CD4-positive, alpha-beta T cell (primary cell): ENCODE data around the gene CHKA. TPM values are rescaled to one million over a fixed set of nuclear protein-coding genes. Genes with fewer than 3 reads are reported as not detected.

Experiments
- ATAC-seq: fragments of 200-7000 bp; cut with Tn5 transposase; one replicate; pipeline ENCODE4 v1.10.0; 2022; ENCODE audit warnings: mild to moderate bottlenecking; ENCODE audit not compliant: poor library complexity
- CTCF ChIA-PET: fragments of 350-600 bp; sonication (Branson Sonifier 250); formaldehyde crosslinking; loops from one replicate; lab custom pipeline; 2021; ENCODE audit warnings: antibody characterized with exemption, inconsistent platforms; lab: Charles Lee
- POLR2A ChIA-PET: fragments of 350-600 bp; sonication (Branson Sonifier 250); formaldehyde crosslinking; loops from one replicate; lab custom pipeline; 2021; ENCODE audit warnings: antibody characterized with exemption, inconsistent platforms; lab: Charles Lee
- DNase-seq, 14 experiments: peaks; one replicate each; pipeline ENCODE4 v3.0.0-alpha.2; 2013 to 2020; ENCODE audit warnings: mixed read lengths in 2 of 14
- H3K27ac ChIP-seq, 2 donors: one replicate each; pipeline versions ENCODE4 v1.5.1 to v1.7.0; 2013; ENCODE audit warnings: low read length in 2 of 2, low read depth in 1 of 2, mild to moderate bottlenecking in 1 of 2
- H3K27me3 ChIP-seq, 2 experiments: 1 replicate in 1 of 2; 2 replicates in 1 of 2; pipeline versions ENCODE4 v1.6.1 to v1.7.0; 2013; ENCODE audit warnings: low read length in 2 of 2, control low read depth in 1 of 2, mild to moderate bottlenecking in 1 of 2, moderate library complexity in 1 of 2; ENCODE audit not compliant: insufficient read depth in 2 of 2, control insufficient read depth in 1 of 2
- H3K36me3 ChIP-seq: one replicate; pipeline ENCODE4 v1.6.1; 2013; ENCODE audit warnings: low read length, control low read depth; ENCODE audit not compliant: insufficient read depth
- H3K4me1 ChIP-seq: one replicate; pipeline ENCODE4 v1.6.1; 2013; ENCODE audit warnings: low read length, control low read depth; ENCODE audit not compliant: insufficient read depth
- H3K4me3 ChIP-seq: one replicate; pipeline ENCODE4 v1.5.1; 2013; ENCODE audit warnings: mild to moderate bottlenecking, low read length, moderate library complexity
- H3K9me3 ChIP-seq, 2 experiments: 1 replicate in 1 of 2; 2 replicates in 1 of 2; pipeline versions ENCODE4 v1.6.1 to v1.7.0; 2013; ENCODE audit warnings: low read length in 2 of 2, mild to moderate bottlenecking in 2 of 2, control low read depth in 1 of 2, moderate library complexity in 1 of 2; ENCODE audit not compliant: control insufficient read depth in 1 of 2, insufficient read depth in 1 of 2
- H3K27ac Mint-ChIP-seq: one replicate; pipeline ENCODE4 v1.8.0; 2020; ENCODE audit warnings: mixed read lengths
- H3K27me3 Mint-ChIP-seq: one replicate; pipeline ENCODE4 v1.8.0; 2021; ENCODE audit warnings: mixed read lengths
- H3K36me3 Mint-ChIP-seq: one replicate; pipeline ENCODE4 v1.8.0; 2021; ENCODE audit warnings: low read depth, mixed read lengths
- H3K4me1 Mint-ChIP-seq: one replicate; pipeline ENCODE4 v1.8.0; 2021; ENCODE audit warnings: low read depth, mixed read lengths
- H3K4me3 Mint-ChIP-seq: one replicate; pipeline ENCODE4 v1.8.0; 2020; ENCODE audit warnings: mild to moderate bottlenecking, mixed read lengths
- H3K9me3 Mint-ChIP-seq: one replicate; pipeline ENCODE4 v1.8.0; 2020; ENCODE audit warnings: mixed read lengths
- CTCF ChIP-seq: fragments of 200-600 bp; IDR thresholded peaks from one replicate; pipeline ENCODE4 v1.8.0; 2022; ENCODE audit warnings: antibody characterized with exemption, mild to moderate bottlenecking
- intact Hi-C, 2 experiments: fragments of 100-400 bp; cut with DNase I in 1 of 2; cut with micrococcal nuclease in 1 of 2; formaldehyde crosslinking; loops; one replicate each; pipeline versions ENCODE4 v1.15.1 to v1.9.0; 2023 to 2025; cut with DNase I, micrococcal nuclease
- total RNA-seq, 174 experiments: library from RNA in 2 of 174; stranded (reverse) in 2 of 174; gene quantifications; one replicate each; pipeline ENCODE4 v1.2.3 and lab custom pipeline; 2021 to 2026

CHKA gene
- total RNA-seq, 2 experiments from 2014 or later: 30.1 to 31.4 TPM

- H3K9me3 ChIP-seq: no peaks in the 10 kb centered on the region
- no peaks in the 10 kb centered on the region for H3K36me3 Mint-ChIP-seq
- ATAC-seq (no peak), DNase-seq (no peak)
- H3K27me3 Mint-ChIP-seq: peaks cover 7% of the 10 kb centered on the region
- H3K4me1 Mint-ChIP-seq: peaks cover 31% of the 10 kb centered on the region
- ChIA-PET POLR2A (no interaction called here), CTCF (no interaction called here)
- H3K36me3 ChIP-seq: no peaks in the 10 kb centered on the region
- no peaks in the 10 kb centered on the region for H3K9me3 Mint-ChIP-seq
- H3K27ac Mint-ChIP-seq: no peak overlapping the region
- no peak overlapping the region for H3K4me3 Mint-ChIP-seq
- no peak overlapping the region for H3K27ac ChIP-seq
- H3K4me1 ChIP-seq: peaks cover 24% of the 10 kb centered on the region
- TF ChIP-seq CTCF: no peak
- H3K27me3 ChIP-seq: no peaks in the 10 kb centered on the region
- intact Hi-C loops: loop anchor here (5.0 to 10.0 kb wide), 2 partner anchors 198 to 201 kb away; no protein-coding TSS in a partner anchor
- no peak overlapping the region for H3K4me3 ChIP-seq
Measured at GRCh38 chr11:68006606-68007166, 114.5 kb downstream of the CHKA start.

DNA sequence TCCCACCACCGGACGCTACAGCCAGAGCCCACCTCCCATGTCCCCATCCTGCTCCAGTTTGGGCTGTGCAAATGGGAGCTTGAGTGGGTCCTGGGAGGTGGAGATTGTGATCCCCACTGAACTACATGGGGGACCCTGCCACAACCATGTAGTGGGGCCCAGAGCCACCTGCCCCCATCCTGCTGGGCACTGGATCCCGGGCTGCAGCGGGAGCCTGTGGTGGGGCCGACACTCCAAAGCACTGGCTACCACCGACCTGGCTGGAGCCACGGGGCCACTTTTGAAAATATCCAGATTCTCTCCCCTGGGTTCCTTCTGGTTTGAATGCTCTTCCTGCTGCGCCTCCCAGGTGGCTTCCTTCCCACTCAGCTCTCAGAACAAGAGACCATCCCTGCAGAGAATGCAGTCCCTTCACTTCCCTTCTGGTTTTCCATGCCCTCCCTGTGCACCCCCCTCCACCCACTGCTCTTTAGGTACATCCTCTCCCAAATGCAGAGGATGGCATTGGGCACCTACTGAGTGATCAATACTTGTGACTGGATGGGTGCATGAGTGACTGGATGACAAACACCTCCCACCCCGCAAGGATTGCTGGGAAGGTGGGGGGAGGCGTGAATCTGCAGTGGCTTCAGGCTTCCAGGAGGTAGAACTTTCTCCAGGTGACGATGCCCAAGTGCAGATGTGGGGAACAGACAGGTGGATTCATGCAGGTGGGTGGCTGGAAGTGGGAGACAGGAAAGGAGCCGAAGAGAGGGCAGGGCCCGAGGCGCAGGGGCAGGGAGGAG lies 116.4 kb downstream of the CHKA start:
- DNase-seq (no peak), ATAC-seq (no peak)
- Histone ChIP-seq H3K4me1 (peaks cover 25% of the 10 kb centered on the region), H3K27ac (peak overlapping the region in 1 of 2 donors; percentile 15), H3K9me3 (no peaks in the 10 kb centered on the region), H3K27me3 (no peaks in the 10 kb centered on the region), H3K36me3 (no peaks in the 10 kb centered on the region), H3K4me3 (peak overlapping the region; percentile 53)
- Mint-ChIP-seq H3K9me3 (no peaks in the 10 kb centered on the region), H3K27ac (peak overlapping the region; percentile 69), H3K4me3 (peak overlapping the region; percentile 90), H3K36me3 (no peaks in the 10 kb centered on the region), H3K4me1 (peaks cover 31% of the 10 kb centered on the region), H3K27me3 (peaks cover 7% of the 10 kb centered on the region)
- CTCF ChIA-PET: no interaction called here
- TF ChIP-seq CTCF: no peak
- intact Hi-C loops: loop anchor here (5.0 to 10.0 kb wide), 2 partner anchors 200 to 203 kb away; no protein-coding TSS in a partner anchor
- POLR2A ChIA-PET: interaction anchor here (1.2 kb wide), 1 partner anchor 34 kb away, joined by 3 read pairs; the partner anchor contains the start of gene TCIRG1

DNA sequence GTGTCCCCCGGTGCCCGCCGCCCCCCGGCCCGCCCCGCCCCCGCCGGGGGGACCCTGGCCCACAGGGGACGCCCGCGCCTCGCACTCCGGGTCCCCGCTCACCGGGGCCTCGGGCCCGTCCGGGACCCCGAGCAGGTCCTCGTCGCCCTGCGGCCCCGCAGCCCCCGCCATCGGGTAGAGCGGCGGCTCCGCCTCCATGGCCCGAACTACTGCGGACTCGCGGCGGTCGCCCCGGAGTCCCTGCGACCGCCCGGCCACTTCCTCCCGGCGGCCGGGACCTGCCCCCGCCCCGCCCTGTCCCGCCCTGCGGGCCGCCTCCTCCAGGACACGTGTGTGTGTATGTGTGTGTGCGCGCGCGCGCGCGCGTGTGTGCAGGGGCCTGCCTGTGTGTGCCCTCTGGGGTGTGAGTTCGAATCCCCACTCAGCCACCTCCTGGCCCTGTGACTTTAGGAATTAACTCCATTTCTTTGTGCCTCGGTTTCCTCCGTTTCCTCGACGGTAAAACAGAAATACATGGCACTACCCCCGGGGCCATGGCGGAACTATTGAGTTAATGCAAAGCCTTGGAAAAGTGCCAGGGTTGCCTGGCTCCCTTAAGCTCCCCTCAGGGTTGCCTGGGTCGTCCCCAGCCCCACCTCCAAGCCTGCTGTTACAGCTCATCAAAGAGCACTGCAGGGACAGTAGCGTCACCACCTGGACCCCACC lies 117.2 kb downstream of the CHKA start, which contains the start of gene UNC93B1:
Gene UNC93B1, minus strand, starts transcription at position 252 of the 705 bp plus-strand sequence. Its CDS starts 54 bp downstream, at position 198.
- peak within 1 kb of the TSS; percentile 76 for H3K27ac Mint-ChIP-seq
- no peaks in the 10 kb centered on the region for H3K36me3 ChIP-seq
- H3K4me1 Mint-ChIP-seq: peaks cover 25% of the 10 kb centered on the region
- no peaks in the 10 kb centered on the region for H3K9me3 ChIP-seq
- peaks cover 32% of the 10 kb centered on the region for H3K4me1 ChIP-seq
- no peaks in the 10 kb centered on the region for H3K36me3 Mint-ChIP-seq
- H3K27me3 Mint-ChIP-seq: no peaks in the 10 kb centered on the region
- ChIA-PET CTCF (interaction anchor here (1.9 kb wide), 1 partner anchor 49 kb away, joined by 4 read pairs; no protein-coding TSS in a partner anchor), POLR2A (no interaction called here)
- TF ChIP-seq CTCF: no peak
- H3K4me3 Mint-ChIP-seq: peak within 1 kb of the TSS; percentile 90
- no peaks in the 10 kb centered on the region for H3K9me3 Mint-ChIP-seq
- no peaks in the 10 kb centered on the region for H3K27me3 ChIP-seq
- peak; percentile 77 for ATAC-seq
- peak within 1 kb of the TSS; percentile 53 for H3K4me3 ChIP-seq
- intact Hi-C loops: loop anchor here in 1 of 2 experiments (10.0 kb wide), 1 partner anchor 201 kb away; no protein-coding TSS in a partner anchor
- DNase-seq: peak; percentile 58 to 90 (median 74)
- H3K27ac ChIP-seq: peak within 1 kb of the TSS; percentile 10 to 15
